ENCODE results near the gene MYH7B. TPM values are rescaled to one million over a fixed set of nuclear protein-coding genes. Genes with fewer than 3 reads are reported as not detected.

The MYH7B gene
- total RNA-seq, 1 donor from 2014 or later, result 0.30 TPM

DNA sequence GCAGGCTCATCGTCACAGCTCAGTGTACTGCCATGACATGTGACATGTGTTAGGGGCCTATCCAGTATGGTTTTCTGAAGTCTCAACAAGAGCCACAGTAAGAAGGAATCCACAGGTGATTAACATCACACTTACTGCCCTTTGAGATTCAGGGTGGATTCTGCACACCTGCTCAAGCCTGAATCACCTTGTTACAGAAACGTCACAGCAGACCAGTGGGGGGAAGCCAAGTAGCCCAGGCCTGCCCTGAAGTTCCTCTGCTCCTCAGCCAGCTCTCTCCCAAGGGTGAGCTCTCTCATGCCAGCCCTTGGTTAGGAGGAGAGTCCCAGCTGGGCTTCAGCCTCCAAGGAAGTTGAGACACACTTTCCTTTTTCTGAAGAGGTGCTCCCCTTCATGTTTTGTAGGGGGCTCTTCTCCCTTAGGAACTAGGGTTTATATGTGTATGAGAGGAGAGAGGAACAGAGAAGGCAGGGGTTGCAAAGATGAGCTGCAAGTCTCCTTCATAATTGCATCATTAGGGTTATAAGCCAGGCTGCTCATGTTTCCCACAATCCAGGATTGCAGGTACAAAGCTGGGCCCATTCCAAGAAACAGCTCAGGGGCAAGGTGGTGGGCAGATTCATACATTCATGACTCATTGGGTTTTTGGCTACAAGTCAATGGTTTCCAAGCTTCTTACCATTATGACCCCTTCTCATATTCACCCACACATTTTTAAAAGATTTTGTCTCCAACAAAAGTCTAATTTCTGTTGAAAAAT lies 11.7 kb upstream of the MYH7B start:
- Mint-ChIP-seq H3K4me1 (ENCODE audit: low read depth) (no peaks in the 10 kb centered on the region), H3K9me3 (ENCODE audit: low read depth) (no peaks in the 10 kb centered on the region), H3K27ac (ENCODE audit: unreplicated experiment) (no peak overlapping the region), H3K4me3 (ENCODE audit: unreplicated experiment) (no peak overlapping the region), H3K36me3 (ENCODE audit: low read depth) (peaks cover 45% of the 10 kb centered on the region), H3K27me3 (ENCODE audit: low read depth) (no peaks in the 10 kb centered on the region)
- TF ChIP-seq CTCF (IDR thresholded peaks at IDR 0.05), result no peak
- DNase-seq (ENCODE audit: low spot score), result no peak

- no peak overlapping the region for H3K4me3 Mint-ChIP-seq (ENCODE audit: unreplicated experiment)
- H3K9me3 Mint-ChIP-seq (ENCODE audit: low read depth), result no peaks in the 10 kb centered on the region
- no peak for TF ChIP-seq CTCF (IDR thresholded peaks at IDR 0.05)
- no peak overlapping the region for H3K27ac Mint-ChIP-seq (ENCODE audit: unreplicated experiment)
- H3K4me1 Mint-ChIP-seq (ENCODE audit: low read depth), result no peaks in the 10 kb centered on the region
- DNase-seq (ENCODE audit: low spot score), result no peak
- H3K27me3 Mint-ChIP-seq (ENCODE audit: low read depth), result no peaks in the 10 kb centered on the region
- peaks cover 47% of the 10 kb centered on the region for H3K36me3 Mint-ChIP-seq (ENCODE audit: low read depth)
These were observed 10.2 kb upstream of the MYH7B start for GRCh38 chr20:34945315-34946077.

DNA sequence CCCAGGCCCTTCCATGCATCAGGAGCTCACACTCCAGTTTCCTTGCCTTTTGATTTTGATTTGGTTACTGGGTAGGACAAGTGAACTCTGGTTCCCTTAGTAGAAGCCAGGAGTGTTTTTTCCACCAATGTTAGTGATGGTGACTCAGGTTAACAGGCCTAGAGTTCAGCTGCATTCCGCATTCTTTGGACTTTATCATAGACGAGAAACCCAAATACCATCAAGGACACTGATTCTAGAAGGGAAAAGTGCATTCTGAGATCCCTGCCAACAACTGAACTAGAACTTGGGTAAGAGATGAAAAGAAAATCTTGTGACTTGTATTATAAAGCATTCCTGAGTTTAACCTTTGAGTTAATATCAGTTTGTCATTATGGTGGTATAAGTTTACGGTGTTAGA lies 9.0 kb upstream of the MYH7B start:
- no peak overlapping the region for H3K4me3 Mint-ChIP-seq (ENCODE audit: unreplicated experiment)
- H3K4me1 Mint-ChIP-seq (ENCODE audit: low read depth), result no peaks in the 10 kb centered on the region
- no peaks in the 10 kb centered on the region for H3K27me3 Mint-ChIP-seq (ENCODE audit: low read depth)
- H3K36me3 Mint-ChIP-seq (ENCODE audit: low read depth), result peaks cover 44% of the 10 kb centered on the region
- H3K9me3 Mint-ChIP-seq (ENCODE audit: low read depth), result no peaks in the 10 kb centered on the region
- no peak for DNase-seq (ENCODE audit: low spot score)
- TF ChIP-seq CTCF (IDR thresholded peaks at IDR 0.05), result no peak
- H3K27ac Mint-ChIP-seq (ENCODE audit: unreplicated experiment), result no peak overlapping the region

- Mint-ChIP-seq H3K4me3 (ENCODE audit: unreplicated experiment) (no peak overlapping the region), H3K27me3 (ENCODE audit: low read depth) (no peaks in the 10 kb centered on the region), H3K4me1 (ENCODE audit: low read depth) (no peaks in the 10 kb centered on the region), H3K36me3 (ENCODE audit: low read depth) (peaks cover 40% of the 10 kb centered on the region), H3K27ac (ENCODE audit: unreplicated experiment) (no peak overlapping the region), H3K9me3 (ENCODE audit: low read depth) (no peaks in the 10 kb centered on the region)
- no peak for DNase-seq (ENCODE audit: low spot score)
- TF ChIP-seq CTCF (IDR thresholded peaks at IDR 0.05), result no peak
These were observed 8.3 kb upstream of the MYH7B start for GRCh38 chr20:34947336-34947735.

GRCh38 chr20:34948030-34948429 lies 7.6 kb upstream of the MYH7B start:
- H3K27ac Mint-ChIP-seq (ENCODE audit: unreplicated experiment), result no peak overlapping the region

More at GRCh38 chr20:34948030-34948429, 7.6 kb upstream of the MYH7B start:
- no peak for DNase-seq (ENCODE audit: low spot score)
- Mint-ChIP-seq H3K9me3 (ENCODE audit: low read depth) (no peaks in the 10 kb centered on the region), H3K27me3 (ENCODE audit: low read depth) (no peaks in the 10 kb centered on the region), H3K36me3 (ENCODE audit: low read depth) (peaks cover 35% of the 10 kb centered on the region), H3K4me1 (ENCODE audit: low read depth) (peaks cover 6% of the 10 kb centered on the region), H3K4me3 (ENCODE audit: unreplicated experiment) (no peak overlapping the region)
- TF ChIP-seq CTCF (IDR thresholded peaks at IDR 0.05), result no peak

Data from chondrocyte (in vitro differentiated cells).